Measurements from ENCODE around the gene MAP1LC3A.

DNA sequence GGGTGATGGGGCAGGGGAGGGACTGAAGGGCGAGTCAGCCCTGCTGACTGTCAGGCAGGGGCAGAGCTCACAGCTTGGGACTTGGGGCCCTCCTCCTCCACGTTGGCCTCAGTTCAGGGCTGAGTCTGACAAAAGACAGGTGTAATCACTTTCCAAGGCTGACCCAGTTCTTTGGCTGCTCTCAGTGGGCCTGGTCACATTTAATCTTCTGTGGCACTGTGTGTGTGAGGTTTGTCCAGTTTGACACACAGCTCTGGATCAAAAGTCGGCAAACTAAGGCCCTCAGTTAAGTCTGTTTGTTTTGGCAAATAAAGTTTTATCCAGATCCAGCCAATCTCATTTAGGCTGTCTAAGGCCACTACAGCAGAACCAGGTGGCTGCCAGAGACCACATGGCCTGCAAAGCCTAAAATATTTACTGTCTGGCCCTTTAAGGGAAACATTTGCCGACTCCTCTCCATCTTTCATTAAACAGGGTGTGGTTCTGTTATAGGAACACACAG, 5.1 kb upstream of the MAP1LC3A start:
- TF ChIP-seq, protein P1, sequence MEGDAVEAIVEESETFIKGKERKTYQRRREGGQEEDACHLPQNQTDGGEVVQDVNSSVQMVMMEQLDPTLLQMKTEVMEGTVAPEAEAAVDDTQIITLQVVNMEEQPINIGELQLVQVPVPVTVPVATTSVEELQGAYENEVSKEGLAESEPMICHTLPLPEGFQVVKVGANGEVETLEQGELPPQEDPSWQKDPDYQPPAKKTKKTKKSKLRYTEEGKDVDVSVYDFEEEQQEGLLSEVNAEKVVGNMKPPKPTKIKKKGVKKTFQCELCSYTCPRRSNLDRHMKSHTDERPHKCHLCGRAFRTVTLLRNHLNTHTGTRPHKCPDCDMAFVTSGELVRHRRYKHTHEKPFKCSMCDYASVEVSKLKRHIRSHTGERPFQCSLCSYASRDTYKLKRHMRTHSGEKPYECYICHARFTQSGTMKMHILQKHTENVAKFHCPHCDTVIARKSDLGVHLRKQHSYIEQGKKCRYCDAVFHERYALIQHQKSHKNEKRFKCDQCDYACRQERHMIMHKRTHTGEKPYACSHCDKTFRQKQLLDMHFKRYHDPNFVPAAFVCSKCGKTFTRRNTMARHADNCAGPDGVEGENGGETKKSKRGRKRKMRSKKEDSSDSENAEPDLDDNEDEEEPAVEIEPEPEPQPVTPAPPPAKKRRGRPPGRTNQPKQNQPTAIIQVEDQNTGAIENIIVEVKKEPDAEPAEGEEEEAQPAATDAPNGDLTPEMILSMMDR (IDR thresholded peaks at IDR 0.05; ENCODE audit: low read depth, low read length): no peak
- no peak for TF ChIP-seq POLR2A (IDR thresholded peaks at IDR 0.05; ENCODE audit: extremely low read depth, insufficient read length)
